Endothelial cell (in vitro differentiated cells): Measurements from ENCODE around the gene MPHOSPH9. TPM values are rescaled to one million over a fixed set of nuclear protein-coding genes. Genes with fewer than 3 reads are reported as not detected.

Experiments used
- DNase-seq: peaks from one replicate; pipeline ENCODE4 v3.0.0; 2021; ENCODE audit warnings: low spot score
- H3K27ac Mint-ChIP-seq: one replicate; pipeline ENCODE4 v1.8.0; 2021; ENCODE audit warnings: mixed read lengths, inconsistent platforms; ENCODE audit not compliant: unreplicated experiment
- H3K27me3 Mint-ChIP-seq: one replicate; pipeline ENCODE4 v1.8.0; 2021; ENCODE audit warnings: mild to moderate bottlenecking, moderate library complexity, mixed read lengths, inconsistent platforms; ENCODE audit not compliant: unreplicated experiment
- H3K36me3 Mint-ChIP-seq: one replicate; pipeline ENCODE4 v1.8.0; 2021; ENCODE audit warnings: mild to moderate bottlenecking, low read depth, mixed read lengths, inconsistent platforms; ENCODE audit not compliant: unreplicated experiment
- H3K4me1 Mint-ChIP-seq: one replicate; pipeline ENCODE4 v1.8.0; 2021; ENCODE audit warnings: mild to moderate bottlenecking, mixed read lengths, inconsistent platforms; ENCODE audit not compliant: unreplicated experiment
- H3K4me3 Mint-ChIP-seq: one replicate; pipeline ENCODE4 v1.8.0; 2021; ENCODE audit warnings: mild to moderate bottlenecking, mixed read lengths, inconsistent platforms; ENCODE audit not compliant: unreplicated experiment
- H3K9me3 Mint-ChIP-seq: one replicate; pipeline ENCODE4 v1.8.0; 2021; ENCODE audit warnings: mixed read lengths, inconsistent platforms; ENCODE audit not compliant: unreplicated experiment
- long read RNA-seq: library from polyadenylated mRNA; unstranded; transcript quantifications from one replicate; pipeline ENCODE4 v2.0.0, GENCODE V29; 2020; ENCODE audit not compliant: unreplicated experiment
- total RNA-seq: library from RNA; stranded (reverse); fragmentation: NEBNext Ultra II Directional; extraction: Animal tissue kit (Norgen Biotek cat#: 25700); gene quantifications from one replicate; pipeline ENCODE4 v1.2.1, GENCODE V29; 2021; ENCODE audit not compliant: unreplicated experiment
- TF ChIP-seq, protein P1 (sequence below): fragments of 200-600 bp; sonication (generic); IDR thresholded peaks from one replicate; pipeline ENCODE4 v1.5.0; 2021; ENCODE audit warnings: antibody characterized with exemption; ENCODE audit not compliant: unreplicated experiment

The MPHOSPH9 gene, protein sequence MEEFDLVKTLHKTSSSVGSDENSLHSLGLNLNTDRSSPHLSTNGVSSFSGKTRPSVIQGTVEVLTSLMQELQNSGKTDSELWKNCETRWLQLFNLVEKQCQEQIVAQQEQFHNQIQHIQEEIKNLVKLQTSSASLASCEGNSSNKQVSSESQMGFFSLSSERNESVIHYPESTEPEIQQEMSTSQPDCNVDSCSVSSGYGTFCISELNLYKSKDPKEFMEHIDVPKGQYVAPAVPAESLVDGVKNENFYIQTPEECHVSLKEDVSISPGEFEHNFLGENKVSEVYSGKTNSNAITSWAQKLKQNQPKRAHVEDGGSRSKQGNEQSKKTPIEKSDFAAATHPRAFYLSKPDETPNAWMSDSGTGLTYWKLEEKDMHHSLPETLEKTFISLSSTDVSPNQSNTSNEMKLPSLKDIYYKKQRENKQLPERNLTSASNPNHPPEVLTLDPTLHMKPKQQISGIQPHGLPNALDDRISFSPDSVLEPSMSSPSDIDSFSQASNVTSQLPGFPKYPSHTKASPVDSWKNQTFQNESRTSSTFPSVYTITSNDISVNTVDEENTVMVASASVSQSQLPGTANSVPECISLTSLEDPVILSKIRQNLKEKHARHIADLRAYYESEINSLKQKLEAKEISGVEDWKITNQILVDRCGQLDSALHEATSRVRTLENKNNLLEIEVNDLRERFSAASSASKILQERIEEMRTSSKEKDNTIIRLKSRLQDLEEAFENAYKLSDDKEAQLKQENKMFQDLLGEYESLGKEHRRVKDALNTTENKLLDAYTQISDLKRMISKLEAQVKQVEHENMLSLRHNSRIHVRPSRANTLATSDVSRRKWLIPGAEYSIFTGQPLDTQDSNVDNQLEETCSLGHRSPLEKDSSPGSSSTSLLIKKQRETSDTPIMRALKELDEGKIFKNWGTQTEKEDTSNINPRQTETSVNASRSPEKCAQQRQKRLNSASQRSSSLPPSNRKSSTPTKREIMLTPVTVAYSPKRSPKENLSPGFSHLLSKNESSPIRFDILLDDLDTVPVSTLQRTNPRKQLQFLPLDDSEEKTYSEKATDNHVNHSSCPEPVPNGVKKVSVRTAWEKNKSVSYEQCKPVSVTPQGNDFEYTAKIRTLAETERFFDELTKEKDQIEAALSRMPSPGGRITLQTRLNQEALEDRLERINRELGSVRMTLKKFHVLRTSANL
- 30.1 TPM for total RNA-seq
- long read RNA-seq, partial matches to known transcripts: 1 of 1 reads
- long read RNA-seq, other reads (novel, unspliced or antisense): 0 of 1 reads

DNA sequence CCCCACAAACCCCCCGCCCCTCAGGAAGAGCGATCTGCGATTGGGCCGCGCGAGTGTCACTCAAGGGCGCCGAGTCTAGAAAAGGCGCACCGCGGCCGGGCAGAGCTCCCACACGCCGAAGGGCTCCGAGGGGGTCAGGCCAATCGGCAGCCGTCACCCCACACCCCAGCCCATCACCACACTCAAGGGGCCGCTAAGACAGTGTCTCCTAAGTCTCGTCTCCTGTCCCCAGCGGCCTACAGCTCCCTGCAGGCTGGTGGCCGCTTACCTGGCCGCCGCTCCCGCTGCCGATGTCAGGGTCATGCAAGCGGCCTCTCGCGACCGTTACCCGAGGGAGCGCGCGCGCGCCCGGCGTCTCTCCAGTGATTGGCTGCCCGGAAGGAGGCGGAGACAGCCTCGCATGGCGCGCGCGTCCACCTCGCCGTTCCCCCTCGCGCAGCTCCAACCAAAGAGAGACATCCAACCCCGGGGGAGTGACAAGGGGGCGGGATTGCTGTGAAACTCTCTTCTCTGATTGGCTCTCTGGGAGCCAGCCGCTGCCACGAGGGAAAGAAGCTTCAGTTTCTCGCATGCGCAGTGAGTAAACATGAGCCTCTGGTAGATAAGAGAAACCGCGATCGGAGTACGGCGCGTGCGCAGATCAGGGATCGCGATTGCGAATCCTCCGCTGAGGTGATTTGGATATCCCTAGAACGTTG is at the start of gene MPHOSPH9, which contains the start of gene MTRFR:
TSS of gene MPHOSPH9 (minus strand) at position 335 of the 698 bp plus-strand sequence. CDS start 2,777 bp downstream, outside the sequence.
TSS of gene MTRFR (plus strand) at position 630 of the 698 bp plus-strand sequence. CDS start 20,239 bp downstream, outside the sequence.
- peak within 1 kb of the TSS; percentile 89 for H3K27ac Mint-ChIP-seq
- TF ChIP-seq, protein P1, sequence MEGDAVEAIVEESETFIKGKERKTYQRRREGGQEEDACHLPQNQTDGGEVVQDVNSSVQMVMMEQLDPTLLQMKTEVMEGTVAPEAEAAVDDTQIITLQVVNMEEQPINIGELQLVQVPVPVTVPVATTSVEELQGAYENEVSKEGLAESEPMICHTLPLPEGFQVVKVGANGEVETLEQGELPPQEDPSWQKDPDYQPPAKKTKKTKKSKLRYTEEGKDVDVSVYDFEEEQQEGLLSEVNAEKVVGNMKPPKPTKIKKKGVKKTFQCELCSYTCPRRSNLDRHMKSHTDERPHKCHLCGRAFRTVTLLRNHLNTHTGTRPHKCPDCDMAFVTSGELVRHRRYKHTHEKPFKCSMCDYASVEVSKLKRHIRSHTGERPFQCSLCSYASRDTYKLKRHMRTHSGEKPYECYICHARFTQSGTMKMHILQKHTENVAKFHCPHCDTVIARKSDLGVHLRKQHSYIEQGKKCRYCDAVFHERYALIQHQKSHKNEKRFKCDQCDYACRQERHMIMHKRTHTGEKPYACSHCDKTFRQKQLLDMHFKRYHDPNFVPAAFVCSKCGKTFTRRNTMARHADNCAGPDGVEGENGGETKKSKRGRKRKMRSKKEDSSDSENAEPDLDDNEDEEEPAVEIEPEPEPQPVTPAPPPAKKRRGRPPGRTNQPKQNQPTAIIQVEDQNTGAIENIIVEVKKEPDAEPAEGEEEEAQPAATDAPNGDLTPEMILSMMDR: no peak
- H3K27me3 Mint-ChIP-seq: peaks cover 4% of the 10 kb centered on the region
- H3K4me1 Mint-ChIP-seq: peaks cover 10% of the 10 kb centered on the region
- H3K9me3 Mint-ChIP-seq: no peaks in the 10 kb centered on the region
- DNase-seq: peak; percentile 97
- peak within 1 kb of the TSS; percentile 95 for H3K4me3 Mint-ChIP-seq
- no peaks in the 10 kb centered on the region for H3K36me3 Mint-ChIP-seq

DNA sequence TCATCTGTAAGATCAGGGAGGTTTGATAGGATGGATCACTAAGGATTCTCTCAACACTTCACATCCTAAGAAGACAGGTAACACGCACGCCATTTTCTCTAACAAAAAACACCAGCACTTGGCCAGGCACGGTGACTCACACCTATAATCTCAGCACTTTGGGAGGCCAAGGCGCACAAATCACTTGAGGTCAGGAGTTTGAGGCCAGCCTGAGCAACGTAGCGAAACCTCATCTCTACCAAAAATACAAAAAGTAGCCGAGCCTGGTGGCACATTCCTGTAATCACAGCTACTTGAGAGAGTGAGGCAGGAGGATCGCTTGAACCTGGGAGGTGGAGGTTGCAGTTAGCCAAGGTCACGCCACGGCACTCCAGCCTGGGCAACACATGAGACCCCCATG is 49.2 kb upstream of the MPHOSPH9 start:
- Mint-ChIP-seq H3K27me3 (peaks cover 2% of the 10 kb centered on the region), H3K36me3 (no peaks in the 10 kb centered on the region), H3K4me3 (no peak overlapping the region), H3K27ac (no peak overlapping the region), H3K9me3 (no peaks in the 10 kb centered on the region), H3K4me1 (peaks cover 3% of the 10 kb centered on the region)
- TF ChIP-seq, protein P1: no peak
- DNase-seq: no peak

GRCh38 chr12:123280971-123281370 is 48.0 kb upstream of the MPHOSPH9 start:
- Mint-ChIP-seq H3K4me3 (no peak overlapping the region), H3K4me1 (peaks cover 3% of the 10 kb centered on the region), H3K36me3 (no peaks in the 10 kb centered on the region), H3K9me3 (no peaks in the 10 kb centered on the region), H3K27ac (no peak overlapping the region), H3K27me3 (no peaks in the 10 kb centered on the region)
- TF ChIP-seq, protein P1: no peak
- no peak for DNase-seq

DNA sequence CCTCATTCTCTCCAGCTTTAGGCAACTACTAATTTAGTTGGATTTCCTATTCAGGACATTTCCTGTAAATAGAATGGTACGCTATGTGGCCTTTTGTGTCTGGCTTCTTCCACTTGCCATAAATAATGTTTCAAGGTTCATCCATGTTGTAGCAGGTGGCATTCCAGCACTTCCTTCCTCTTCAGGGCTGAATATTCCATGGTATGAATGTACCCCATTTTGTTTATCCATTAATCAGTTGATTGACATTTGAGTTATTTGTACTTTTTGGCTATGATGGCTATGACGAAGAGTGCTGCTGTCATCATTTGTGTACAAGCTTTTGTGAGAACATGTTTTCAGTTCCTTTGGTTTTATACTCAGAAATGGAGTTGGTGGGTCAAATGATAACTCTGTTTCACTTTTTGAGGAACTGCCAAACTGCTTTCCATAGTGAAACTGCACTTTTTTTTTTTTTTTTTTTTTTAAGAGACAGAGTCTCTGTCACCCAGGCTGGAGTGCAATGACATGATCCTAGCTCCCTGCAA is 45.2 kb upstream of the MPHOSPH9 start:
- Mint-ChIP-seq H3K9me3 (no peaks in the 10 kb centered on the region), H3K4me3 (no peak overlapping the region), H3K27me3 (no peaks in the 10 kb centered on the region), H3K27ac (no peak overlapping the region), H3K4me1 (peaks cover 3% of the 10 kb centered on the region), H3K36me3 (no peaks in the 10 kb centered on the region)
- DNase-seq: no peak
- TF ChIP-seq, protein P1: no peak
